GM18511 (cell line): ENCODE results near the gene TRAF3IP3.

Source experiments
- ATAC-seq: cut with Tn5 transposase; IDR thresholded peaks from one replicate; pipeline ENCODE4 v1.9.1; 2021; ENCODE audit warnings: mild to moderate bottlenecking, moderate library complexity; ENCODE audit not compliant: unreplicated experiment

The TRAF3IP3 gene

GRCh38 chr1:209755926-209756614 lies at the start of gene TRAF3IP3:
TRAF3IP3 (plus strand) TSS chr1:209756053; CDS start chr1:209760040, 3,987 bp downstream.
- peak; percentile 75 for ATAC-seq

- no peak for ATAC-seq
These were observed 49.2 kb upstream of the TRAF3IP3 start for GRCh38 chr1:209706622-209707021.

- no peak for ATAC-seq
These were observed 48.5 kb upstream of the TRAF3IP3 start for GRCh38 chr1:209707308-209707707.

GRCh38 chr1:209708297-209708696 lies 47.6 kb upstream of the TRAF3IP3 start:
- ATAC-seq, result no peak

- ATAC-seq, result no peak
These were observed 45.8 kb upstream of the TRAF3IP3 start for GRCh38 chr1:209710093-209710492.

- no peak for ATAC-seq
These were observed 45.0 kb upstream of the TRAF3IP3 start for GRCh38 chr1:209710847-209711246.

GRCh38 chr1:209714338-209714737 lies 41.5 kb upstream of the TRAF3IP3 start:
- ATAC-seq, result no peak

- no peak for ATAC-seq
These were observed 40.5 kb upstream of the TRAF3IP3 start for GRCh38 chr1:209715314-209715713.

GRCh38 chr1:209717818-209718217 lies 38.0 kb upstream of the TRAF3IP3 start:
- no peak for ATAC-seq

GRCh38 chr1:209720326-209720725 lies 35.5 kb upstream of the TRAF3IP3 start:
- no peak for ATAC-seq

GRCh38 chr1:209720826-209721225 lies 35.0 kb upstream of the TRAF3IP3 start:
- no peak for ATAC-seq

GRCh38 chr1:209721323-209721722 lies 34.5 kb upstream of the TRAF3IP3 start:
- no peak for ATAC-seq

- no peak for ATAC-seq
These were observed 32.6 kb upstream of the TRAF3IP3 start for GRCh38 chr1:209723265-209723664.

GRCh38 chr1:209723756-209724693 lies 31.8 kb upstream of the TRAF3IP3 start:
- ATAC-seq, result peak; percentile 51

GRCh38 chr1:209727286-209727685 lies 28.6 kb upstream of the TRAF3IP3 start:
- ATAC-seq, result no peak

GRCh38 chr1:209727785-209728184 lies 28.1 kb upstream of the TRAF3IP3 start:
- ATAC-seq, result no peak

GRCh38 chr1:209728466-209728865 lies 27.4 kb upstream of the TRAF3IP3 start:
- ATAC-seq, result no peak

- no peak for ATAC-seq
These were observed 26.4 kb upstream of the TRAF3IP3 start for GRCh38 chr1:209729436-209729835.

- ATAC-seq, result no peak
These were observed 23.1 kb upstream of the TRAF3IP3 start for GRCh38 chr1:209732725-209733124.

GRCh38 chr1:209733409-209734192 lies 22.3 kb upstream of the TRAF3IP3 start:
- ATAC-seq, result no peak

GRCh38 chr1:209736490-209737117 lies 19.2 kb upstream of the TRAF3IP3 start:
- no peak for ATAC-seq
